ENCODE results near the gene RBP7.

DNA sequence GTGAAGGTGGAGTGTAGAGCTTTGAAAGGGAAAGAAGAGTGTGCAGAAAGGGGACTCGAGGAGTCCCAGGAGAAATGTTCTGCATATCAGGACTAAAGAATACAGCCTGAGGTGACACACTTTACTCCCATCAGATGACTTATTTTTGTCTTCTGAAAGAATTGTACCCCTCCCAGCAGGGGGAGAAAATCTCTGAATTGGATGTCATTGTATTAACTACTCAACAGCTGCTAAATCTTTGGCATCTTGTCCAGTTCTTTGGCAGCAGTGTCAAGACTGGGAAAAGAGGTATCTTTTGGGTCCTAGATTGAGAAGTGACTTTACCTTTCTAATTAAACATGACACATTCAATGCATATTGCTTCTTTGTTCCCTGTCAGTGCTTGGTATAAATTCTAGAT, 54.6 kb downstream of the RBP7 start:
- TF ChIP-seq, protein P1, sequence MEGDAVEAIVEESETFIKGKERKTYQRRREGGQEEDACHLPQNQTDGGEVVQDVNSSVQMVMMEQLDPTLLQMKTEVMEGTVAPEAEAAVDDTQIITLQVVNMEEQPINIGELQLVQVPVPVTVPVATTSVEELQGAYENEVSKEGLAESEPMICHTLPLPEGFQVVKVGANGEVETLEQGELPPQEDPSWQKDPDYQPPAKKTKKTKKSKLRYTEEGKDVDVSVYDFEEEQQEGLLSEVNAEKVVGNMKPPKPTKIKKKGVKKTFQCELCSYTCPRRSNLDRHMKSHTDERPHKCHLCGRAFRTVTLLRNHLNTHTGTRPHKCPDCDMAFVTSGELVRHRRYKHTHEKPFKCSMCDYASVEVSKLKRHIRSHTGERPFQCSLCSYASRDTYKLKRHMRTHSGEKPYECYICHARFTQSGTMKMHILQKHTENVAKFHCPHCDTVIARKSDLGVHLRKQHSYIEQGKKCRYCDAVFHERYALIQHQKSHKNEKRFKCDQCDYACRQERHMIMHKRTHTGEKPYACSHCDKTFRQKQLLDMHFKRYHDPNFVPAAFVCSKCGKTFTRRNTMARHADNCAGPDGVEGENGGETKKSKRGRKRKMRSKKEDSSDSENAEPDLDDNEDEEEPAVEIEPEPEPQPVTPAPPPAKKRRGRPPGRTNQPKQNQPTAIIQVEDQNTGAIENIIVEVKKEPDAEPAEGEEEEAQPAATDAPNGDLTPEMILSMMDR (IDR thresholded peaks at IDR 0.05): no peak
- no peak for TF ChIP-seq POLR2A (IDR thresholded peaks at IDR 0.05)
